Measurements from ENCODE around the gene ZNF30.

DNA sequence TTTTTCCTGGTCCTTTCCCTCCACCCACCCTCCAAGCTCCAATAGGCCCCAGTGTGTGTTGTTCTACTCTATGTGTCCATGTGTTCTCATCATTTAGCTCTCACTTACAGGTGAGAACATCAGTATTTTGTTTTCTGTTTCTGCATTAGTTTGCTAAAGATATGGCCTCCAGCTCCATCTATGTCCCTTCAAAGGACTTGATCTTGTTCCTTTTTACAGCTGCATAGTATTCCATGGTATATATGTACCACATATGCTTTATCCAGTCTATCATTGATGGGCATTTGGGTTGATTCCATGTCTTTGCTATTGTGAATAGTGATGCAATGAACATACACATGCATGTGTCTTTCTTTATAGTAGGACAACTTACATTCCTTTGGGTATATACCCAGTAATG lies 47.1 kb upstream of the ZNF30 start:
- no peak for TF ChIP-seq POLR2A (IDR thresholded peaks at IDR 0.05)
- no peak for TF ChIP-seq EP300 (IDR thresholded peaks at IDR 0.05)
- TF ChIP-seq, protein P1, sequence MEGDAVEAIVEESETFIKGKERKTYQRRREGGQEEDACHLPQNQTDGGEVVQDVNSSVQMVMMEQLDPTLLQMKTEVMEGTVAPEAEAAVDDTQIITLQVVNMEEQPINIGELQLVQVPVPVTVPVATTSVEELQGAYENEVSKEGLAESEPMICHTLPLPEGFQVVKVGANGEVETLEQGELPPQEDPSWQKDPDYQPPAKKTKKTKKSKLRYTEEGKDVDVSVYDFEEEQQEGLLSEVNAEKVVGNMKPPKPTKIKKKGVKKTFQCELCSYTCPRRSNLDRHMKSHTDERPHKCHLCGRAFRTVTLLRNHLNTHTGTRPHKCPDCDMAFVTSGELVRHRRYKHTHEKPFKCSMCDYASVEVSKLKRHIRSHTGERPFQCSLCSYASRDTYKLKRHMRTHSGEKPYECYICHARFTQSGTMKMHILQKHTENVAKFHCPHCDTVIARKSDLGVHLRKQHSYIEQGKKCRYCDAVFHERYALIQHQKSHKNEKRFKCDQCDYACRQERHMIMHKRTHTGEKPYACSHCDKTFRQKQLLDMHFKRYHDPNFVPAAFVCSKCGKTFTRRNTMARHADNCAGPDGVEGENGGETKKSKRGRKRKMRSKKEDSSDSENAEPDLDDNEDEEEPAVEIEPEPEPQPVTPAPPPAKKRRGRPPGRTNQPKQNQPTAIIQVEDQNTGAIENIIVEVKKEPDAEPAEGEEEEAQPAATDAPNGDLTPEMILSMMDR (IDR thresholded peaks at IDR 0.05): no peak

Data from ovary (tissue), 3 donors.